GM19328 (cell line): ENCODE results near the gene CTNNA1.
"Not testable (repeated sequence)": the region's sequence is repeated elsewhere in the genome, so short reads cannot be mapped to it uniquely, and the experiment has no call there.

Source experiments
- ATAC-seq: cut with Tn5 transposase; IDR thresholded peaks from one replicate; pipeline ENCODE4 v1.9.1; 2021; ENCODE audit warnings: mild to moderate bottlenecking, moderate library complexity; ENCODE audit not compliant: unreplicated experiment

The CTNNA1 gene

DNA sequence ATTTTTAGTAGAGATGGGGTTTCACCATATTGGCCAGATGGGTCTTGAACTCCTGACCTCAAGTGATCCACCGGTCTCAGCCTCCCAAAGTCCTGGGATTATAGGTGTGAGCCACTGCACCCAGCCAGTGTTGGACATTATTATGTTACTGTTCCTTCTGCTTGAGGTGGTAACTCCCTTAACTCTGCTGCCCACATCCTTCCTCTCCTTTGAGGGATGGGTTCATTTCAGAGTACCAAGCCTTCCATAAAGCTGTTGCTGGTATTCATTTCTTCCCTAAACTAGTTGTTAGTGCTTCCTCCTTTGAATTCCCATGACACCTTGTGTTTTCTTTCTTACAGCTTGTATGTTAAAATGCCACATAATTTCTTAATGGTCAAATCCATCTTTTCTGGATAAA lies 54.0 kb downstream of the CTNNA1 start:
- no peak for ATAC-seq

DNA sequence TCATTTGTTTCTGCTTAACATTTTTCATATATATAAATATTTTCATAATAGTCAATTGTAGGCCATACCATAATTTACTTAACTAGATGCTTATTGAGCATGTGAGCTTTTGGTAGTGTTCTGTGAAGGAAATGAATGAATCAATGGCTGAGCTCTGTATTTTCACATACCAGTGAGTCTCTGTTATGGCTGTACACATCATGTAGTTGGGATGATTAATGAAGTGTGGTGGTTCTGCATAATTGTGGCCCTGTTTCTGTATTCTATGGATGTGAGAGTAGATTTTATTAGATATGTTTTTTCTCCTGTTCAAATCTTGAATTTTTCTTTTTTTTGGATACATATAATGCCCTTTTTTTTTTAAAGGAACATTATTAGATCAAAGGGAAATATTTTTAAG lies 56.2 kb downstream of the CTNNA1 start:
- ATAC-seq: no peak

DNA sequence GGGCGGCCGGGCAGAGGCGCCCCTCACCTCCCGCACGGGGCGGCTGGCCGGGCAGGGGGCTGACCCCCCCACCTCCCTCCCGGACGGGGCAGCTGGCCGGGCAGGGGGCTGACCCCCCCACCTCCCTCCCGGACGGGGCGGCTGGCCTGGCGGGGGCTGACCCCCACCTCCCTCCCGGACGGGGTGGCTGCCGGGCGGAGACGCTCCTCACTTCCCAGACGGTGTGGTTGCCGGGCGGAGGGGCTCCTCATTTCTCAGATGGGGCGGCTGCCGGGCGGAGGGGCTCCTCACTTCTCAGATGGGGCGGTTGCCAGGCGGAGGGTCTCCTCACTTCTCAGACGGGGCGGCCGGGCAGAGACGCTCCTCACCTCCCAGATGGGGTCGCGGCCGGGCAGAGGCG lies 57.6 kb downstream of the CTNNA1 start:
- not testable (repeated sequence) for ATAC-seq

DNA sequence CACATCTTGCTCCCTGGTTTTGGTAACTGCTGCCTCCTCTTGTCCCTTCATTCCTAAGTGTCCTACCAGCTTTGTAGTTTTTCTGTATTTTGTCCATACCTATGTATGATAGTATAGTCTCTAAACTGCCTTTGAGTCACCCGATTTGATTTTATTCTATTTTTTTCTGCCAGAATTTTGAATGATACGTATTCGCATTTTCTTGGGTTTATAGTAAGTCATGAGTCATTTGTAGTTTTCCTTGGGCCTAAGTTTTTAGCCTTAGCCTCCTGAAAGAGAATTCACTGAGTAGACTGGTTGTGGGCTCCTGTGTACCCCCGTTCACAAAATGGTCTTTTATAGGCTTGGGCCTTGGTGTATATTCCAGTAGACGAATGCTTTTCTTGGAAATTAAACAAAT lies 62.3 kb downstream of the CTNNA1 start:
- no peak for ATAC-seq

DNA sequence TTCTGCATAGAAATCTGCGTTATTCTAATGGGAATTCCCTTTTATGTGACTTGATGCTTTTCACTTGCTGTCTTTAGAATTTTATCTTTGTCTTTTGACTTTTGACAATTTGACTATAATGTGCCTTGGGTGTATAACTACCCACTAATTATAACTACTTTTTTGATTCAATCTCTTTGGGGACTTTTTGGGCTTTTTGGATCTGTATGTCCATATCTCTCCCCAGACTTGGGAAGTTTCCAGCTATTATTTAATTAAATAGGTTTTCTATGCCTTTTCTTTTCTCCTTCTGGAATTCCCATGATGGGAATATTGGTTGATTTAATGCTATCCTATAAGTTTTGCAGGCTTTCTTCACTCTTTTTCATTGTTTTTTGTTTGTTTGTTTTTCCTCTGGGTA lies 64.0 kb downstream of the CTNNA1 start:
- ATAC-seq: no peak

DNA sequence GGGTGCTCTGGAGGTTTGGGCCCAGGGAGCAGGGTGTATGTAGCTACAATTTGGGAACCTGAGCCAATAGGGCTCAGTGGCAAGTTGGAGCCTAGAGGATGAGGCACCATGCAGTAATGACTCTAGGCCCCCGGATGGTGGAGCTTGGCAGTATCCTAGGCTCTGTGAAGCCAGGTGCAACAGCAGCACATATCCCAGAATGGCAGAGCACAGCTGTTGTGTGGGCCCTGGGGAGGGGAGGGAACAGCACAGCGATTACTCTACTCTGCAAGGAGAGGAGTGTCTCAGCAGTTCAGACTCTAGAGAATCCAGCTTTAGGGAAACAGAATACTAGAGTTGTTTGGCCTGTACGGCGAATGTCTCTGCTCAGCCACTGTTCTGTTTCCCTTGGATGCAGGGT lies 65.9 kb downstream of the CTNNA1 start:
- ATAC-seq: no peak

DNA sequence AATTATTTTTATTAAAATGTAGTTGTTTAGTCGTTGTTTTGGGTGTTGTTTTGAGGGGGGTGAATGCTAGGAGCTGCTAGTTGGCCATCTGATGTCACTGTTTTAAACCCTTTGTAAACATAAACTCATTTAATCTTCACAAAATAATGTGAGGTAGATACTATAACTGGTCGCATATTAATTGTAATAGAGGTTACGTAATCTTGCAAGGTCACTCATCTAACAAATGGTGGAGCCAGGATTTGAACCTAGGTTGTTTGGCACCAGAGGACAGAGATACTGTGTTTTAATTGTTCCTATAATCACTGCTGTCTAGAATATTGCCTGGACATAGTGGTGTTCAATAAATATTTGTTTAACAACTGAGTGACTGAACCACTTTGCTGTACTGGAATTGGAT lies 67.5 kb downstream of the CTNNA1 start:
- ATAC-seq: no peak

DNA sequence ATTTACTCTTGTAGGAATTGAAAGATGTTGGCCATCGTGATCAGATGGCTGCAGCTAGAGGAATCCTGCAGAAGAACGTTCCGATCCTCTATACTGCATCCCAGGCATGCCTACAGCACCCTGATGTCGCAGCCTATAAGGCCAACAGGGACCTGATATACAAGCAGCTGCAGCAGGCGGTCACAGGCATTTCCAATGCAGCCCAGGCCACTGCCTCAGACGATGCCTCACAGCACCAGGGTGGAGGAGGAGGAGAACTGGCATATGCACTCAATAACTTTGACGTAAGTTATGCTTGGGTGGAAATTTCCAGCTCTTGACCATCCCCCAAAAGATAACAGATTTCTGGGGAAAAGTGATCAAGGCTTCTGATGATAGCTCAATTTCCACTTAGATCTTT lies 71.3 kb downstream of the CTNNA1 start:
- ATAC-seq: no peak

DNA sequence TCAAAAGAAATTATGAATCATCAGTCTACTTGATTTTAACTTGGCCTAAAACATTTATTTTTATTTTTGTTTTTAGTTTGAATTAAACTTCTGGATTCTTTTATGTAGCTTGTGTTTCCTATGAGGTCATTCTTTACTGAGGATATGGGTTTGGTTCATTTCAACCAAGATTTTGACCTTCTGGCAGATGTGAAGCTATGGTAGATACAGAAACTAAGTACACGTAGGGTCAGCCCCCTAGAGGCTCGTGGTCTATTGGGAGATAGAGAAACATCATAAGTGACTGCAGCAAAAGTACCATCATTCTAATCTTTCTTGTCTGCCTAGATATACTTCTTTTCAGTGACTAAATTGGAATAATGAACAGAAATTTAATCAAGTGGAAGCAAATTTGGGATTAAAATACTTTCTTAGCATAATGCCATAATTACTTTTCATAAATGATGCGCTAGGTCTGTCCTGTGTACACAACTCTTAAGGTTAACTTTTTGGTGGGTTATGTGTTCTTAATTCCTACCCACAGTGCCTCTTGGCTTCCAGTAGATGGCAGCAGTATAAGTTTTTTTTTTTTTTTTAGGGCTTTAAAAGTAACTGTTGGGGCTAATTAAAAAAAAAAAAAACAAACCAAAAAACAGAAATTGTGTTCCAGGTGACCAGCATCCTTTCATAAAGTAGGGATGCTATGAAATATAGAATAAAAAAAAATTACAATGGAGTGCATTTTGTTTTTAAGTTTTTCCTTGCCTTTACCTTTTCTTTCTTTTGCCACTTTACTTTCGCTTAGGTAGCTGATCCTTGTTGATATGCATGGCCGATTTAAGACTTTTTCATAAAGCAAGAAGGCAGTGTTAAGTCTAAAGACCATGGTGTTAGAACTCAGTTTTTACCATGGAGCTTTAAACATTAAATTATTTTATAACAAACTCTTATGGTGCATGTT lies 72.0 kb downstream of the CTNNA1 start:
- ATAC-seq: no peak

DNA sequence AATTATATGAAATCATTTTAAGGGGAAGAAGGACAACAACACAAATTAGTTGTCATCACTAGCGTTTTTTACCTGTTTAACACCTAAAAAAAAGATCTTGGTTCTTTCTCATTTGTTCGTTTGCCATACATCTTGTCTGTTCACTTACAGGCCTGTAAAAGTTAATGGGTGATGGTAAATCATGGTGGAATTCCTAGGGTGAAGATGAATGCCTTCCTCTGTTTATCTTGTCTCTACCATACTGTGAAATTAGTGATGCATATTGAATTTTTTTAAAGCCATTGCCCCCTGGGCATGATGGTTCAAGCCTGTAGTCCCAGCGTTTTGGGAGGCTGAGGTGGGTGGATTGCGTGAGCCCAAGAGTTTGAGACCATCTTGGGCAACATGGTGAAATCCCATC lies 75.3 kb downstream of the CTNNA1 start:
- no peak for ATAC-seq

DNA sequence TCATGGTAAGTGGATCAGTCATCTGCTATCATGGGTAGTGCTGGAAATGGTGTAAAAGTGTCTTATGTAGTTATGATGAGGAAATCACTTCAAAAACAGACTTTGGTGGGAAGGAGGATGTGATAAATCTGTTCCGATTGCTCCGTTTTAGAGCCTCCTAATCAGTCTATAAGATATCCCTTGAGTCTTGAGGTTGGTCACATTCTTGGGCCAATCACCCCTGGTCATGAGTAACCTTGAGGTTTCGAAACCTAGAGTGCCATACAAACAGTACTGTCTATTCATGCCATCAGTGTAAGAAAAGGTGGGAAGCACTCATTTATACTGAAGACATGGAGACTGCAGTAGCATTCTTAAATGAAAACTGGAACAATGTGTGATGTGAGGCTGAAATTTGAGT lies 76.1 kb downstream of the CTNNA1 start:
- ATAC-seq: no peak

DNA sequence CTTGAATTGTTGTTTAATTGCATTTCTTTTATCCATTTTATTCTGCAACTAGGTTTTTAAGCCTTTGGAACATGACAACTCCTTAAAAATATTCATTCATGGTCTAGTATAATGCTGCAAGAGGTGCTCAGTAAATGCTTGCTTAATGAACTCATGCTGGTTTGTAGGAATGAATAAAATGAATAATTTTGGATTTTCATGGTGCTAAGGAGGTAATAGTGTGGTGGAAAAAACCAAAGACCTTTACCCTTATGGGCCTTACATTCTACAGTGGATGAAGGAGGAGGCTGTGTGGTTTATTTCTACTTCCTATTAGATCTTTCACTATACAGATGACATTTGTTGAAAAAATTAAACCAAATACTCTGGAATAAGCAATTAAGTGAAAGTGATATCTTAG lies 78.5 kb downstream of the CTNNA1 start:
- ATAC-seq: no peak

DNA sequence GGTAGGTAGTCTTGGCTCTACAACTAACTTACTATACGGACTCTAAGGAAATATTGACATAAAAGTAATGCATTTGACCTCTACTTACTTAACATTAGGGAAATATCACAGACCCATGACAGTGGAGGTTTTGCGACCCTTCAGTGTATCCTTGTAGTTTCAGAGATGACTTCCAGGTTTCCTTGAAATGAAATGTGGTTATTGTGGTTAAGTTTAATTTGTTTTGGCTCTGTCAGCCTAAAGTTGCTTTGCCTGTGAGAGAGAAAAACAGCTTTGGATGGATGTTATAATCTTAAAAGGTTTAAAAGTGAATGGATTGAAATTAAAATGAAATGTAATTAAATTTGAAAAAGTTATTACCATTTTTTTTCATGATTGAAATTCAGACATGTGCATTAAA lies 79.0 kb downstream of the CTNNA1 start:
- no peak for ATAC-seq

DNA sequence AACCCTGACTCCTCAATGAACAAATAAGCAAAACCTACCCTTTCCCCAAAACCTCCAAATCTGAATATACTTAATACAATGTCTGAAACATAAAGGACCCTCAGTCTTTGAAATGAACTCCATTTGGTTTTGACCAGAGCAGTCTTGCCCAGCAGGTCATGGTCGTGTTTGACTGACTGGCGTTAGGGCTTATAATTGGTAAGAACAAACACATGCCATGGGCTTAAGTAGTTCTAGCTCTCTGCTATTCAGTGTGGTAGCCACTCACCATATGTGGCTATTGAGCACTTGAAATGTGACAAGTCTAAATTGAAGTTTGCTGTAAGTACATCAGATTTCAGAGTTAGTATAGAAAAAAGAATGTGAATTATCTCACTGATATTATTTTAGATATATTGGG lies 79.9 kb downstream of the CTNNA1 start:
- ATAC-seq: no peak

DNA sequence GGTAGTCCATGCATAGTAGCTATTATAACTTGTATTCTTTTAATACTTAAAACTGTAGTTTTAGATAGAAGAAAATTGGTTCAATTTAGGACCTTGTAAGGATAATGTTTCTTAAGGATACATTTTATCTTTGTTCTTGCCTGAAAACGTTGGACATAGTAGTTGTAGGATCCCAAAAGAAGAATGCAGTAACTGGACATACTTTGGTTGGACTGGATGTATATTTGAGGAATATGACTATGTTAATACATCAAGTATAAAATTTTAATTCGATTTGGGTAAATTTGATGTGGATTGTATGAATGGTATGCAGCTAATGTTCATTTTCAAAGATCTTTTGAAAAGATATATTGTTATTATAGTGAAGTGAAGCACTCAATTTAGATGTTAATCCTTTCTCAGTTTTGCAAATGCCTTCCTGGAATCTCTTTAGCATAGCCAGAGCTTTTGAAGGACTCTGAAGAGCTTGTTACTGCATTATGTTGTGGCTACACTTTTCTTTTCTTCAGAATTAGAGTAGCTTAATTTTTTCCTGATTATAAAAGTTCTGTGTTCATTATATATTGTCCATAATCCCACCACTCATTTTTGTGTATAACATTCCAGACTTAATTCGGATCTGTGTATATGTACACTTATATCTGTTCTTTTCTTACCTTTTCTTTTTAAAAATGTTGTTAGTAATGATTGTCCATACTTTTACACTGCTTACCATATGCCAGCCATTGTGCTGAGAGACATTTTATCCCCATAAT lies 80.7 kb downstream of the CTNNA1 start:
- ATAC-seq: no peak

DNA sequence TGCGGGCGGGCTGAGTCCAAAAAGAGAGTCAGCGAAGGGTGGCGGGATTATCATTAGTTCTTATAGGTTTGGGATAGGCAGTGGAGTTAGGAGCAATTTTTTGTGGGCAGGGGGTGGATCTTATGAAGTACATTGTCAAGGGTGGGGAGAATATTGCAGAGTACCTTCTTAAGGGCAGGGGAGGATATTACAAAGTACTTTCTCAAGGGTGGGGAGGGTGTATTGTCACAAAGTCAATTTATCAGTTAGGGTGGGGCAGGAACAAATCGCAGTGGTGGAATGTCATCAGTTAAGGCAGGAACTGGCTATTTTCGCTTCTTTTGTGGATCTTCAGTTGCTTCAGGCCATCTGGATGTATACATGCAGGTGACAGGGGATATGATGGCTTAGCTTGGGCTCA lies 81.6 kb downstream of the CTNNA1 start:
- ATAC-seq: not testable (repeated sequence)

DNA sequence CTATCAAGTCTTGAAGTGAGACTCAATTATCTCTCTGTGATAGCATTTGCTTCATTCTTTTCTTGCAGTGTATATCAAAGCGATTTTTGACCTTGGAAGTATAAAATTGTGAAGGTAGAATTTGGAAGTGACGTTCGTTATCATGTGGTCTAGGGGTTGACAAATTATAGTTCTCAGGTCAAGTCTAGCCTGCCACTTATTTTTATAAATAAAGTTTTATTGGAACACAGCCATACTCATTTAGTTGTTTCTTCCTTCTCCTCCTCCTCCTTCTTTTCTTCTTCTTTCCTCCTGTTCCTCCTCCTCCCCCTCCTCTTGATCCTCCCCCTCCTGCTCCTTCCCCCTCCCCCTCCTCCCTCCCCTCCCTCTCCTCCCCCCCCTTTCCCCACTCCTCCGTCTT lies 83.9 kb downstream of the CTNNA1 start:
- ATAC-seq: no peak

DNA sequence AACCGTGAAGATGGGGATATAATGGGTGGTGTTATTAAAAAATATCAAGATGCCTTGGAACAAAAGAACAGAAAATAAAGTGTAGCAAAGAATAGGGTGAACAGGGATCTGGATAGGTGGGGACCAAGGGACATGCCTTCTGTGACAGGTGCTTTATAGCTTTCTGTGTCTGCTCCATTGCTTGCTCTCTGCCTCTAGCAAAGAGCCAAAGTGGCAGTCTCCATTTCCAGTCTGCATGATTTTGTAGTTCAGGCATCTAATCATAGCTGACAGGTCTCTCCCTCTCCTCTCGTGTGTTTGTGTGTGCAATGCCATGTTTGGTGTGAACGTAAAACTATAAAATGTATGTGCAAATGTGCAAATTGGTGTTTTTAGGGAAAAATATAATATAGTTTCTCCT lies 86.9 kb downstream of the CTNNA1 start:
- no peak for ATAC-seq

DNA sequence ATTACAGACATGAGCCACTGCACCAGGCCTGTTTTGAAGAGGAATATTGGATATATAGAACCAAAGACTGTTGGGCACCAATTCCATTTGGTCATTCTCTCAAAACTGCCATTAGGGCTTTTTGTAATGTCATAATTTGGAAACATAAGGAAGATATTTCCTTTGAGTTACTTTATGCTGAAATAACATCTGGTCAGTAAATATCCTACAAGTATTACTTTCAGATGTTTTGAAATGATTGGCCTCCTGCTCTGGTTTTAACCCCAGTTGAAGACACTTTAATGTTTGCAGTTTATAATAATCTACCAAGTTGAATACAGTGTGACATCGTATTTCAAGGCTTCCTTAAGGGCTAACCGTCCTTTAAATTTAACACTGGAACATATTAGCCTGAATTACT lies 88.3 kb downstream of the CTNNA1 start:
- ATAC-seq: no peak

DNA sequence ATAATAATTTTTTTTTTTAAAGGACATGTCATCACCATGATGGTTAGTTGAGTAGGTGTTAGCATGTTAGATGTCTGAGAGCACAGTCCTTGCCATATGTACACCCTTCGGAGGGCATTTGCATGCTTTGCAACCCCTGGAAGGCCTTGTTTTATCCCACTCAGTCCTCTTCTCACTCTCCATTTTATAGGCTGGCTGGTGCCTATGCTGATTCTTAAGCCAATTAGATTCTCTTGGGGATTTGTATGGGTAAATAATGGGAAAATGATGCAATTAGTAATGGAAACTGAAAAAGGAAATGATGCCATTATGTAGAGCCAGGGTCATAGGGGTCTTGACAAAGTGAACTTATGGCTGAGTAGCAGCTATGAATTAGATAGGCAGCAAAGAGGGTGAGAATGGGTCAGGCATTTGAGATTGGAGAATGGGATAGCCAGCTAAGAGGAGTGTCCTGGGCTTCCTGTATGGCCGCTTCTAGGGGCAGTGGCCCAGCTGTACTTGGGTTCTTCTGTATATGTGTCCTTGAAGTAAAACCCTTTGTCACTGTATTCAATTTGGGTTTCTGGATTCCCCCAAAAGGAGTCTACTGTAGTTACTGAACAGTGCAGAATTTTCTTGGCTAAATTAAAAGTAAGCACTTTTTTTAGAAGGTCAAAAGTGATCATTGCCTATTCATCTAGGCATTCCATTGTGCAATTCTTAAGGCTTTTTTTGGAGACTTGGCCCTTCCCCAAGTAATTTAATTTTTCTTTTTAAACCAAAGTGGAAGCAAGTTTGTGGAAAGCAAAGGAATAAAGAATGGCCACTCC lies 90.3 kb downstream of the CTNNA1 start:
- no peak for ATAC-seq

DNA sequence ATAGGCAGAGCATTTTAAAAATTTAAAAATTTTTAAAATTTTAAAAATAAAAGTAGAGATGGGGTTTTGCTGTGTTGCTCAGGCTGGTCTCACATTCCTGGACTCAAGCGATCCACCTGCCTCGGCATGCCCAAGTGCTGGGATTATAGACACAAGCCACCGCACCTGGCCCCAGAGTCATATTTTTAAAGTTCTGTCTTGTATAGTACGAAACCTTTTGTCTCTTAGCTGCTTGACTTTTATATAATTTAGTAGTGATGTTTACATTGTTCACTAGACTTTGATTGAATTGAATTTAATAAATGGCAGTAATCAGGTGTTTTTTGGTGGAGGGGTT lies 90.9 kb downstream of the CTNNA1 start:
- ATAC-seq: no peak
